Activated gamma-delta T cell treated with Interleukin-2 at 50 U/mL for 16 hours (primary cell): ENCODE results near the gene ANKMY1.

Source experiments
- DNase-seq: peaks from one replicate; pipeline ENCODE4 v3.0.0-alpha.2; 2020

The ANKMY1 gene

GRCh38 chr2:240456447-240457222, 101.2 kb downstream of the ANKMY1 start:
- no peak for DNase-seq

GRCh38 chr2:240455647-240456446, 101.9 kb downstream of the ANKMY1 start:
- no peak for DNase-seq

GRCh38 chr2:240455272-240455646, 102.5 kb downstream of the ANKMY1 start:
- no peak for DNase-seq

- DNase-seq = no peak
These were observed 103.5 kb downstream of the ANKMY1 start for GRCh38 chr2:240454106-240454901.

- DNase-seq = no peak
These were observed 104.2 kb downstream of the ANKMY1 start for GRCh38 chr2:240453461-240454105.

- DNase-seq = no peak
These were observed 105.1 kb downstream of the ANKMY1 start for GRCh38 chr2:240452462-240453256.

- no peak for DNase-seq
These were observed 105.9 kb downstream of the ANKMY1 start for GRCh38 chr2:240451791-240452461.

- DNase-seq = no peak
These were observed 106.6 kb downstream of the ANKMY1 start for GRCh38 chr2:240451108-240451611.

- no peak for DNase-seq
These were observed 107.2 kb downstream of the ANKMY1 start for GRCh38 chr2:240450532-240451107.

GRCh38 chr2:240449764-240450531, 107.8 kb downstream of the ANKMY1 start:
- DNase-seq = no peak

GRCh38 chr2:240448387-240449274, 109.2 kb downstream of the ANKMY1 start:
- DNase-seq = no peak

- DNase-seq = no peak
These were observed 109.9 kb downstream of the ANKMY1 start for GRCh38 chr2:240447934-240448333.

GRCh38 chr2:240447331-240447730, 110.5 kb downstream of the ANKMY1 start:
- DNase-seq = no peak

GRCh38 chr2:240446664-240447175, 111.1 kb downstream of the ANKMY1 start:
- DNase-seq = no peak

GRCh38 chr2:240445961-240446663, 111.7 kb downstream of the ANKMY1 start:
- DNase-seq = no peak

GRCh38 chr2:240444464-240444863, 113.3 kb downstream of the ANKMY1 start:
- no peak for DNase-seq

- DNase-seq = no peak
These were observed 113.9 kb downstream of the ANKMY1 start for GRCh38 chr2:240443891-240444301.
